ENCODE measurements around the gene ST14.
"Not testable (repeated sequence)": the region's sequence is repeated elsewhere in the genome, so short reads cannot be mapped to it uniquely, and the experiment has no call there.

The ST14 gene

DNA sequence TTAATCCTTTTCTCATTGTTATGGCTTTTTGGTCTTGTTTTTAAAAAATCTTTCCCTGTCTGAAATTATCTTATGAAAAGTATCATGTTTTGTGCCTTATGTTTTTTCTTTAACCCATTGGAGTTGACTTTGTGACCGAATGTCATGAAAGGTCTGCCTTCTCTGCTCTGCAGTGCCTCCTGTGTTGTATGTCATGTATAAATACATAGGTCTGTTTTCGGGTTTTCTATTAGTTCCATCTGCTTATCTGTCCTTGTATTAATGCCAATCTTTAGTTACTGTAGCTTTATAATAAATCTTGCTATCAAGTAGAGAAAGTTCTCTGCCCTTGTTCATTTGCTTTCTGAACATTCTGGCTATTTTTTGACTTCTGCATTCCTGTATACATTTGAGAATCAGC is 82.1 kb downstream of the ST14 start:
- Mint-ChIP-seq H3K27me3 (no peaks in the 10 kb centered on the region), H3K9me3 (no peaks in the 10 kb centered on the region), H3K4me1 (peaks cover 34% of the 10 kb centered on the region), H3K27ac (no peak overlapping the region), H3K4me3 (no peak overlapping the region)
- DNase-seq (no peak), ATAC-seq (no peak)

DNA sequence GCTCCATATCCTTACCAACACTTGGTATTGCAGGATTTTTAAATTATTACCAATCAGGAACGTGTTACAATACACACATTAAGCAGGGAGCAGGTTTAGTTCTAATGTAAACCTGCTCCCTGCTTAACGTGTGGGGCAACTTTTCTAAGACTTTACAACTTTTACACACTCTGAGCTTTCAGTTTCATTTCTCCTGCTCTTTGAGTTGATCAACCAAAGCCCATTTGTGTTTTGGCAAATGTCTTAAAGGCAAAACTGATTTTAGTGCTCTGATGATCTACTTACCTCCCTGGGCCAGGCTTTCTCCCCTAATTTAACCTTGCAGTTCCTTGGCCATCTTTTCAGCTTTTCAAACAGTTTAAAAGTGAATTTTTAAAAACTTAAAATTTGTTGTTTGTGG is 84.2 kb downstream of the ST14 start:
- Mint-ChIP-seq H3K27ac (peak overlapping the region in 1 of 2 donors; percentile 84), H3K4me3 (peak overlapping the region; percentile 21 to 32), H3K9me3 (no peaks in the 10 kb centered on the region), H3K27me3 (no peaks in the 10 kb centered on the region), H3K4me1 (peaks cover 41% of the 10 kb centered on the region)
- ATAC-seq (no peak), DNase-seq (no peak)

DNA sequence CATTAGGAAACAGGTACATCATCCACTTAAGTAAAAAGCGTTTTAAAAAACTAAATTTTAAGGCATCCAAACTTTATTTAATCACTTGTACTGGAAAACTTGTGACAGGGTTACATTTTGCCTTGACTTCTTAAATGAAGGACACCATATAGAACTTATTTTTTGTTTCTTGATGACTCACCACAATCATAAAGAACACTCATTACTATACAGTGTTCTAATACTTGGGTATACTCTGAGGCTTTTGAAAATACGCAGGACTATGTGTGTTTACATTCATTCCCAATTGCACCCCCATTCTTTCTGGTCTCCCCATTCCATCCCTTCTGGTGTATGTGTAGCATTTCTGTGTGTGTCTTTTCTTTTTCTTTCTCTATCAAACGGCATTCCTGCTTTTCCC is 85.3 kb downstream of the ST14 start:
- Mint-ChIP-seq H3K27ac (no peak overlapping the region), H3K4me1 (peaks cover 48% of the 10 kb centered on the region), H3K27me3 (no peaks in the 10 kb centered on the region), H3K4me3 (no peak overlapping the region), H3K9me3 (no peaks in the 10 kb centered on the region)
- no peak for DNase-seq
- no peak for ATAC-seq

DNA sequence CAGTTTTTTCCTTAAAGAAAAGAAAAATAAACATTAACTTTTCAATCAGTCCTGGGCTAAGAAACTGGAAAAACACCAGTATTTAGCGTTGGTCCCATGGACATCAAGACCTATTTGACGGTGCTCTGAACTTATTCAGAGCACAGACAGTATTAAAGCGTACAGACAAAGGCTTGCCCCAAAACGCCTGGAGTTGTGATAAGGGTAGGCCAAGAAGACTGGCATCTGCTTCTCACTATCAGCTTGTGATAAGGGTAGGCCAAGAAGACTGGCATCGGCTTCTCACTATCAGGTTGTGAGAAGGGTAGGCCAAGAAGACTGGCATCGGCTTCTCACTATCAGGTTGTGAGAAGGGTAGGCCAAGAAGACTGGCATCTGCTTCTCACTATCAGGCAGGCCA is 85.8 kb downstream of the ST14 start:
- not testable (repeated sequence) for ATAC-seq, H3K27ac Mint-ChIP-seq

DNA sequence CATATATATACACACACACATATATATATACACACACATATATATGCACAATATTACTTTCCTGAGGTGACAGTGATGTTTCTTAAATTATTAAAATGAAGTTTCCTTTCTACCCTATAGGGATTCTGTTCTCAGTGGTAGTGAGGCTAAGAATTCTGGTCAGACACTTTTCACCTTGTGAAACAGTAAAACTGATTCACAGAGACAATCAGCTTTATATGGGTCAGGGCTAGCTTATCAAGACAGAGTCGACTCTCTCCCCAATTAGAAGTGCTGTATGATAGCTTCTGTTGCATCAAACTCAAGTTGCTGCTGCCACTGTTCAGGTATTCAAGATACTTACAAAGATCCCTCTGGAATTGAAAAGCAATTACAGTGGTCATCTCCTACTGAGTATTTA is 86.7 kb downstream of the ST14 start:
- H3K27ac Mint-ChIP-seq = no peak overlapping the region
- no peak for DNase-seq
- H3K4me1 Mint-ChIP-seq = peaks cover 62% of the 10 kb centered on the region
- H3K9me3 Mint-ChIP-seq = peaks cover 0 to 7% of the 10 kb centered on the region in 2 donors
- no peak overlapping the region for H3K4me3 Mint-ChIP-seq
- ATAC-seq = no peak
- H3K27me3 Mint-ChIP-seq = no peaks in the 10 kb centered on the region

More for the DNA sequence above, 85.8 kb downstream of the ST14 start:
- DNase-seq, H3K27me3 Mint-ChIP-seq, H3K9me3 Mint-ChIP-seq, H3K4me3 Mint-ChIP-seq: not testable (repeated sequence)
- peaks cover 53% of the 10 kb centered on the region for H3K4me1 Mint-ChIP-seq

DNA sequence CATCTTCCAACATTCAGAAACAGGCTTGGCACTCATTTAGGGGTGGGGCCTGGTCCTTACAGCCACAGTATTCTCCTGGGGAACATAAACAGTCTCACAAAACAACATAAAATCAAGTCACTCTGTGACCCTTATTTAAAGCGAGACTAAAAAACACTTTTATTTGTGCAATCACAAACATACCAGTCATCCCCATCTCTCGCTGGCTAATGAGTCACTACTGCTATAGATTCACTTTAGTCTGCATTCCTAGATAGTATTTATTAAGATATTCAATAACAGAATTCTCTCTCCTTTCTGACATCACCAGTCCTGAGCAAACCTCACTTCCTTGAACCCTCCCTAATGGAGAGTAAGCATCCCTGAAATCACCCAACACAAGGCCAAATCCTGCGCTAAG is 87.2 kb downstream of the ST14 start:
- ATAC-seq (peak; percentile 20), DNase-seq (no peak)
- peaks cover 1 to 7% of the 10 kb centered on the region in 2 donors for H3K9me3 Mint-ChIP-seq
- H3K27ac Mint-ChIP-seq = no peak overlapping the region
- H3K27me3 Mint-ChIP-seq = no peaks in the 10 kb centered on the region
- H3K4me3 Mint-ChIP-seq = no peak overlapping the region
- H3K4me1 Mint-ChIP-seq = peaks cover 58% of the 10 kb centered on the region

DNA sequence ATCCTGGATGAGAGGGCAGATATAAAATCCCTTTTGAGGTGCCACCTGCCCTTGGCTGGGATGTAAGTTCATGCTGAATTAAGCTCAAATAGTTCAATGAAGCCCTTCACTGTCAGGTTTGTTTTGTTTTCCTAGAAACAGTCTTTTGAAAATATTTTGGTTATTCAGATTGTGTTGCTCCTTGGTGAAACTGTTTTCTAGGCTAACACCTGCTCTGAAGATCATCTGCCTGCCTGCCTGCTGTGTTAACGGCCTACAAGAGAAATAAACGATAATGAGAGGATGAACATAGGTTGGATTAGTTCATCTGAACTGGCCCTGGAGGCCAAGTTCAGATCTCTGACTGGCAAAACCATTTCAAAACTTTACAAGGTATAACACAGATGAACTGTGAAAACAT is 87.7 kb downstream of the ST14 start:
- Mint-ChIP-seq H3K27me3 (no peaks in the 10 kb centered on the region), H3K9me3 (peaks cover 7 to 12% of the 10 kb centered on the region in 2 donors), H3K4me1 (peaks cover 56% of the 10 kb centered on the region), H3K27ac (no peak overlapping the region), H3K4me3 (no peak overlapping the region)
- DNase-seq (no peak), ATAC-seq (no peak)

DNA sequence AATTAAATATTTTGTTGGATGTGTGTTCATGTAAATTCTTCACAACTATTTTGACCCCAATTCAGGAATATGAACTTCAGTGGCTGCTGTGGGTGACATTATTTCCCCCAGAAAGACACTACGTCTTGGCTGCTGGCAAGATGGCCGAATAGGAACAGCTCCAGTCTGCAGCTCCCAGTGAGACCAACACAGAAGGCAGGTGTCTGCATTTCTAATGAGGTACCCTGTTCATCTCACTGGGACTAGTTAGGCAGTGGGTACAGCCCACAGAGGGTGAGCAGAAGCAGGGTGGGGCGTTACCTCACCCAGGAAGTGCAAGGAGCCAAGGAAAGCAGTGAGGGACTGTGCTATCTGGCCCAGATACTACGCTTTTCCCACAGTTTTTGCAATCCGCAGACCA is 89.8 kb downstream of the ST14 start:
- H3K4me3 Mint-ChIP-seq = no peak overlapping the region
- H3K27me3 Mint-ChIP-seq = no peaks in the 10 kb centered on the region
- DNase-seq = no peak
- peak overlapping the region in 1 of 2 donors; percentile 44 for H3K27ac Mint-ChIP-seq
- H3K9me3 Mint-ChIP-seq = peaks cover 9 to 15% of the 10 kb centered on the region in 2 donors
- no peak for ATAC-seq
- peaks cover 39% of the 10 kb centered on the region for H3K4me1 Mint-ChIP-seq

DNA sequence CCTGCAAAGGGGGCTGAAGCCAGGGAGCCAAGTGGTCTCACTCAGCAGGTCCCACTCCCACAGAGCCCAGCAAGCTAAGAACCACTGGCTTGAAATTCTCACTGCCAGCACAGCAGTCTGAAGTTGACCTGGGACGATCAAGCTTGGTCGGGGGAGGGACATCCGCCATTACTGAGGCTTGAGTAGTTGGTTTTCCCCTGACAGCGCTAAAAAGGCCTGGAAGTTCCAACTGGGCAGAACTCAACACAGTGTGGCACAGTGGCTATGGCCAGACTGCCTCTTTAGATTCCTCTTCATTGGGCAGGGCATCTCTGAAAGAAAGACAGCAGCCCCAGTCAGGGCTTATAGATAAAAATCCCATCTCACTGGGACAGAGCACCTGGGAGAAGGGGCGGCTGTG is 90.3 kb downstream of the ST14 start:
- ATAC-seq, DNase-seq, H3K27ac Mint-ChIP-seq, H3K27me3 Mint-ChIP-seq, H3K4me3 Mint-ChIP-seq: not testable (repeated sequence)
- Mint-ChIP-seq H3K9me3 (peaks cover 9 to 15% of the 10 kb centered on the region in 2 donors), H3K4me1 (peaks cover 36% of the 10 kb centered on the region)

DNA sequence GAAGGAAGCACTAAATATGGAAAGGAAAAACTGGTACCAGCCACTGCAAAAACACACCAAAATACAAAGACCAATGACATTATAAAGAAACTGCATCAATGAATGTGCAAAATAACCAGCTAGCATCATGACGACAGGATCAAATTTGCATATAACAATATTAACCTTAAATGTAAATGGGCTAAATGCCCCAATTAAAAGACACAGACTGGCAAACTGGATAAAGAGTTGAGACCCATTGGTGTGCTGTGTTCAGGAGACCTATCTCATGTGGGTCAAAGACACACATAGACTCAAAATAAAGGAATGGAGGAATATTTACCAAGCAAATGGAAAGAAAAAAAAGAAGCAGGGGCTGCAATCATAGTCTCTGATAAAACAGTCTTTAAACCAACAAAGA is 92.2 kb downstream of the ST14 start:
- peaks cover 13 to 27% of the 10 kb centered on the region in 2 donors for H3K9me3 Mint-ChIP-seq
- DNase-seq, H3K4me3 Mint-ChIP-seq, ATAC-seq, H3K27ac Mint-ChIP-seq, H3K27me3 Mint-ChIP-seq: not testable (repeated sequence)
- H3K4me1 Mint-ChIP-seq = peaks cover 32% of the 10 kb centered on the region

Data from stimulated activated naive CD8-positive, alpha-beta T cell treated with anti-CD3 and anti-CD28 coated beads, Interleukin-15, amount 100 ng/mL, for 72 hours (primary cell).